Fibroblast of the aortic adventitia (primary cell): ENCODE data around the gene UTS2R. TPM values are rescaled to one million over a fixed set of nuclear protein-coding genes. Genes with fewer than 3 reads are reported as not detected.

Experiments
- DNase-seq: peaks from one replicate; pipeline ENCODE4 v3.0.0-alpha.2; 2010; ENCODE audit warnings: low read depth
- H3K4me3 ChIP-seq: 2 replicates; pipeline ENCODE4 v1.5.1; 2011; ENCODE audit warnings: low read depth, mild to moderate bottlenecking, control low read depth, low read length, moderate library complexity
- CTCF ChIP-seq: IDR thresholded peaks from 2 replicates; pipeline ENCODE4 v1.5.1; 2011; ENCODE audit warnings: mild to moderate bottlenecking, low read length, control low read depth, inconsistent platforms; ENCODE audit not compliant: insufficient read depth
- total RNA-seq: library from RNA; depleted of rRNA; stranded (reverse); fragments of >200 nt; gene quantifications from 2 replicates; pipeline ENCODE4 v1.2.3, GENCODE V29; 2012; ENCODE audit warnings: low replicate concordance

UTS2R gene
- total RNA-seq, 1 donor, result not detected

GRCh38 chr17:82384730-82385481 is 13.3 kb downstream of the UTS2R start:
- no peak for TF ChIP-seq CTCF
- DNase-seq, result peak; percentile 38
- no peak overlapping the region for H3K4me3 ChIP-seq

- TF ChIP-seq CTCF, result no peak
- H3K4me3 ChIP-seq, result no peak overlapping the region
- no peak for DNase-seq
Measured at GRCh38 chr17:82385559-82386254, 14.1 kb downstream of the UTS2R start.

GRCh38 chr17:82386255-82386831 is 14.8 kb downstream of the UTS2R start:
- DNase-seq, result no peak
- no peak for TF ChIP-seq CTCF
- H3K4me3 ChIP-seq, result no peak overlapping the region

- H3K4me3 ChIP-seq, result no peak overlapping the region
- TF ChIP-seq CTCF, result no peak
- DNase-seq, result no peak
Measured at GRCh38 chr17:82386881-82387704, 15.5 kb downstream of the UTS2R start.

- no peak for DNase-seq
- no peak overlapping the region for H3K4me3 ChIP-seq
- TF ChIP-seq CTCF, result no peak
Measured at GRCh38 chr17:82387705-82388106, 16.1 kb downstream of the UTS2R start.

GRCh38 chr17:82388223-82388921 is 16.8 kb downstream of the UTS2R start:
- no peak overlapping the region for H3K4me3 ChIP-seq
- TF ChIP-seq CTCF, result no peak
- no peak for DNase-seq
